Measurements from ENCODE around the gene HDGFL2. TPM values are rescaled to one million over a fixed set of nuclear protein-coding genes. Genes with fewer than 3 reads are reported as not detected.

The HDGFL2 gene
- total RNA-seq, 2 donors from 2014 or later, result 40.8 to 61.8 TPM

DNA sequence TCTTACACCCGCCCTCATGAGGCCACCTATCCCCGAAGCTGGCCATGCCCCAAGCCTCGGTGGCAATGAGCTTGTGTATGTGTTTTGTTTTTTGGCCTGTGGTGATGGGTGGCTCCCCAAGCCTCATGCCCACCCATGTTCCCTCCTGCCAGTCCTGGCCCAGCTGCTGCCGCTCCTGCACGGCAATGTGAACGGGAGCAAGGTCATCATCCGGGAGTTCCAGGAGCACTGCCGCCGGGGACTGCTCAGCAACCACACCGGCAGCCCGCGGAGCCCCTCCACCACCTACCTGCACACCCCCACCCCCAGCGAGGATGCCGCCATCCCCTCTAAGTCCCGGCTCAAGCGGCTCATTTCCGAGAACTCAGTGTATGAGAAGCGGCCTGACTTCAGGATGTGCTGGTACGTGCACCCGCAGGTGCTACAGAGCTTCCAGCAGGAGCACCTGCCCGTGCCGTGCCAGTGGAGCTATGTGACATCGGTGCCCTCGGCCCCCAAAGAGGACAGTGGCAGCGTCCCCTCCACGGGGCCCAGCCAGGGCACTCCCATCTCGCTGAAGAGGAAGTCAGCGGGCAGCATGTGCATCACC is 39.1 kb upstream of the HDGFL2 start:
- Histone ChIP-seq H3K27me3 (replicated peaks; ENCODE audit: insufficient read depth) (no peaks in the 10 kb centered on the region), H3K36me3 (no peaks in the 10 kb centered on the region), H3K9me3 (no peaks in the 10 kb centered on the region), H3K4me3 (no peak overlapping the region), H3K4me1 (replicated peaks) (no peaks in the 10 kb centered on the region), H3K27ac (no peak overlapping the region)
- TF ChIP-seq POLR2AphosphoS5 (IDR thresholded peaks at IDR 0.05), result no peak
- TF ChIP-seq, protein P1, sequence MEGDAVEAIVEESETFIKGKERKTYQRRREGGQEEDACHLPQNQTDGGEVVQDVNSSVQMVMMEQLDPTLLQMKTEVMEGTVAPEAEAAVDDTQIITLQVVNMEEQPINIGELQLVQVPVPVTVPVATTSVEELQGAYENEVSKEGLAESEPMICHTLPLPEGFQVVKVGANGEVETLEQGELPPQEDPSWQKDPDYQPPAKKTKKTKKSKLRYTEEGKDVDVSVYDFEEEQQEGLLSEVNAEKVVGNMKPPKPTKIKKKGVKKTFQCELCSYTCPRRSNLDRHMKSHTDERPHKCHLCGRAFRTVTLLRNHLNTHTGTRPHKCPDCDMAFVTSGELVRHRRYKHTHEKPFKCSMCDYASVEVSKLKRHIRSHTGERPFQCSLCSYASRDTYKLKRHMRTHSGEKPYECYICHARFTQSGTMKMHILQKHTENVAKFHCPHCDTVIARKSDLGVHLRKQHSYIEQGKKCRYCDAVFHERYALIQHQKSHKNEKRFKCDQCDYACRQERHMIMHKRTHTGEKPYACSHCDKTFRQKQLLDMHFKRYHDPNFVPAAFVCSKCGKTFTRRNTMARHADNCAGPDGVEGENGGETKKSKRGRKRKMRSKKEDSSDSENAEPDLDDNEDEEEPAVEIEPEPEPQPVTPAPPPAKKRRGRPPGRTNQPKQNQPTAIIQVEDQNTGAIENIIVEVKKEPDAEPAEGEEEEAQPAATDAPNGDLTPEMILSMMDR (IDR thresholded peaks at IDR 0.05), result no peak
- no peak for TF ChIP-seq POLR2A (IDR thresholded peaks at IDR 0.05)
- 95% methylated on average over 28 of the region's 28 CpGs for WGBS
- DNase-seq (ENCODE audit: low spot score), result no peak
- intact Hi-C loops (cut with DNase I), result no loop called here

DNA sequence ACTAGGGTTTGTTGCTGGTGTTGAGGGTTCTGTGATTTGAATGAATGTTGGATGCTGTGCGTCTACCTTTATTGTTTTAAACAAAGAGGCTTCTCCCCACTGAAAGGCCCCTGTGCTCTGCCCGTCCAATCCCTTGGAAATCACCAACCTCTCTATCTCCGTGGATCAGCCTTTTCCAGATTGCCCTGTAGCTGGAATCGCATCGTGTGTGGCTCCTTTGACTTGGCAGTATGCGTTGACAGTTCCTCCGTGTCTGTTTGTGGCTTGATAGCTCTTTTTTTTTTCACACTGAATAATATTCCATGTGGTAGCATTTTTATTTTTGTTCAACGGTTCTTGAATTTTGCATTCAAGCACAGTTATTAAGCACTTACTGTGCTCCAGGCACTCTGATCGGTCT is 37.7 kb upstream of the HDGFL2 start:
- no peaks in the 10 kb centered on the region for H3K27me3 ChIP-seq (replicated peaks; ENCODE audit: insufficient read depth)
- no peaks in the 10 kb centered on the region for H3K36me3 ChIP-seq
- intact Hi-C loops (cut with DNase I), result no loop called here
- H3K4me3 ChIP-seq, result no peak overlapping the region
- no peaks in the 10 kb centered on the region for H3K9me3 ChIP-seq
- no peaks in the 10 kb centered on the region for H3K4me1 ChIP-seq (replicated peaks)
- no peak for TF ChIP-seq POLR2A (IDR thresholded peaks at IDR 0.05)
- no peak for TF ChIP-seq POLR2AphosphoS5 (IDR thresholded peaks at IDR 0.05)
- TF ChIP-seq, protein P1 (IDR thresholded peaks at IDR 0.05), result no peak
- WGBS, result 92% methylated on average over 9 of the region's 9 CpGs
- DNase-seq (ENCODE audit: low spot score), result no peak
- H3K27ac ChIP-seq, result no peak overlapping the region

DNA sequence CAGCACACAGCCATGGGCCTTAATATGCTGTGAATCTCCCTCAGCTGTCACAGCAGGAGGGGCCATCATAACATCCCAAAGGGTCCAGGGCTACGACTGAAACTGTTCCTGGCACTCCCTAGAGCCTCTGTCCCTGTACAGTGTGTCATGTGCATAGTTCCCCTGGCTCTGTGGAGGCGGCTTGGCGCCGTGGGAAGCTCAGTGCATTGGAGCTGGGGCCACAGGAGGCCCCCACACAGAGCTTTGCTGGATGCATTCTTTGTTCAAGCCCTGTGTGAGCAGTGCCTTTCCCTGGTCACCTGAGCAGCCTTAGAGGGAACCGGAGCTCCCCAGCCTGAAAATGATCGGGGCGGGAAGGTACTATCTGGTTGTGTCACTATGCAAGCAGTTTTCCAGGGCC is 35.9 kb upstream of the HDGFL2 start:
- TF ChIP-seq POLR2AphosphoS5 (IDR thresholded peaks at IDR 0.05), result no peak
- TF ChIP-seq, protein P1 (IDR thresholded peaks at IDR 0.05), result no peak
- no peak for TF ChIP-seq POLR2A (IDR thresholded peaks at IDR 0.05)
- Histone ChIP-seq H3K27ac (no peak overlapping the region), H3K4me3 (no peak overlapping the region), H3K36me3 (no peaks in the 10 kb centered on the region), H3K4me1 (replicated peaks) (no peaks in the 10 kb centered on the region), H3K9me3 (no peaks in the 10 kb centered on the region), H3K27me3 (replicated peaks; ENCODE audit: insufficient read depth) (no peaks in the 10 kb centered on the region)
- WGBS, result 87% methylated on average over 7 of the region's 7 CpGs
- intact Hi-C loops (cut with DNase I), result no loop called here
- no peak for DNase-seq (ENCODE audit: low spot score)

DNA sequence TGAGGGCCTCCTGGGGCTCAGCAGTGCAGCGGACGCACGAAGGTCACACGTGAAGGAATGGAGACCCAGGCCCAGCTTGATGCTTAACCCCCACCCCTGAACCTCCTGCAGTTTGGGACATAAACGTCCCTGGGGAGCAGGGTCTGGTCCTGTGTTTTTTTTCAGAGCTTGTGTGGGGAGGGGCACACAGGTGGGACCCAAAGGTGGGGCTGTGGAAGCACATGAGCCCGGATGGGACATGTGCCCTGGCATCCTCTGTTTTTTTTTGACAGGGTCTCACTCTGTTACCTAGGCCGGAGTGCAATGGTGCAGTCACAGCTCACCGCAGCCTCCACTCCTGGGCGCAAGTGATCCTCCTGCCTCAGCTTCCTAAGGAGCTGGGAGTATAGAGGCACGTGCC is 35.0 kb upstream of the HDGFL2 start:
- DNase-seq (ENCODE audit: low spot score), result no peak
- Histone ChIP-seq H3K27ac (no peak overlapping the region), H3K27me3 (replicated peaks; ENCODE audit: insufficient read depth) (no peaks in the 10 kb centered on the region), H3K36me3 (no peaks in the 10 kb centered on the region), H3K4me3 (no peak overlapping the region), H3K9me3 (no peaks in the 10 kb centered on the region), H3K4me1 (replicated peaks) (no peaks in the 10 kb centered on the region)
- TF ChIP-seq POLR2AphosphoS5 (IDR thresholded peaks at IDR 0.05), result no peak
- intact Hi-C loops (cut with DNase I), result no loop called here
- 91% methylated on average over 10 of the region's 10 CpGs for WGBS

DNA sequence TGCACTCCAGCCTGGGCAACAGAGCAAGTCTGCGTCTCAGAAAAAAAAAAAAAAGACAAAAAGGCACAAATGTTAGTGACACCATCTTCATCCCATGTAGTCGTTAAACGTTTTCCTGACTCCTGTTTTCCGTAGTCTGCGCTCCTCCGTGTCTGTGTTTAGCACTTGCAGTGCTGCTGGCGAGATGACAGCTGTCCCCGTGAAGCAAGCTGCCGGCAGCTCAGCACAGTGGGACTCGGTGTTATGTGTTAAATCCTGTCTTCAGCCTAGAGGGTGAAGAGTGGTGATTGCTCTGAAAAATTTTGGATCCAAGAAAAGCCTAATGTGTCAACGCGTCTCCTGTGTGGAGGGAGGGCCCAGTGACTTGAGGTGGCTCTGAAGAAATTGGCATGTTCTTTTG is 32.9 kb upstream of the HDGFL2 start:
- no peak overlapping the region for H3K4me3 ChIP-seq
- TF ChIP-seq, protein P1 (IDR thresholded peaks at IDR 0.05), result no peak
- TF ChIP-seq POLR2AphosphoS5 (IDR thresholded peaks at IDR 0.05) (no peak), POLR2A (IDR thresholded peaks at IDR 0.05) (no peak)
- intact Hi-C loops (cut with DNase I), result no loop called here
- no peaks in the 10 kb centered on the region for H3K27me3 ChIP-seq (replicated peaks; ENCODE audit: insufficient read depth)
- 80% methylated on average over 12 of the region's 12 CpGs for WGBS
- no peaks in the 10 kb centered on the region for H3K9me3 ChIP-seq
- no peaks in the 10 kb centered on the region for H3K36me3 ChIP-seq
- H3K27ac ChIP-seq, result no peak overlapping the region
- H3K4me1 ChIP-seq (replicated peaks), result no peaks in the 10 kb centered on the region
- DNase-seq (ENCODE audit: low spot score), result no peak

All from prostate gland (tissue), 2 donors.